Fibroblast of skin of left quadriceps (primary cell): Measurements from ENCODE around the gene DTD2.

Experiments used
- DNase-seq, 2 experiments: peaks; one replicate each; pipeline ENCODE4 v3.0.0-alpha.2; 2013; ENCODE audit warnings: low read depth in 2 of 2

The DTD2 gene

GRCh38 chr14:31405106-31405505 is 52.2 kb downstream of the DTD2 start:
- no peak for DNase-seq

- DNase-seq = no peak
Observed at GRCh38 chr14:31403707-31404106, 53.6 kb downstream of the DTD2 start.

GRCh38 chr14:31402764-31403439 is 54.4 kb downstream of the DTD2 start:
- DNase-seq = no peak

- DNase-seq = no peak
Observed at GRCh38 chr14:31401369-31401932, 55.9 kb downstream of the DTD2 start.

- DNase-seq = no peak
Observed at GRCh38 chr14:31400031-31400638, 57.2 kb downstream of the DTD2 start.
